Neural progenitor cell (in vitro differentiated cells): ENCODE data around the gene TMX2.
A peak's percentile ranks its signal among the peaks of the same experiment; 100 is the strongest.

Experiments
- CTCF ChIP-seq: fragments of 200-600 bp; sonication (generic); IDR thresholded peaks from 2 replicates; pipeline ENCODE4 v1.5.1; 2017; ENCODE audit warnings: antibody characterized with exemption, mild to moderate bottlenecking
- EZH2 ChIP-seq: fragments of 200-600 bp; sonication (generic); IDR thresholded peaks from 2 replicates; pipeline ENCODE4 v1.6.1; 2017; ENCODE audit warnings: antibody characterized with exemption, mild to moderate bottlenecking, moderate library complexity
- EZH2phosphoT487 ChIP-seq: fragments of 200-600 bp; sonication (generic); IDR thresholded peaks from 2 replicates; pipeline ENCODE4 v1.6.1; 2017; ENCODE audit warnings: antibody characterized with exemption

GRCh38 chr11:57777969-57778317 is 65.5 kb downstream of the TMX2 start:
- TF ChIP-seq CTCF (no peak), EZH2 (peak; percentile 21), EZH2phosphoT487 (no peak)
